HG02571 (cell line): ENCODE measurements around the gene SERTAD1.
"Not testable (repeated sequence)": the region's sequence is repeated elsewhere in the genome, so short reads cannot be mapped to it uniquely, and the experiment has no call there.

Source experiments
- ATAC-seq: cut with Tn5 transposase; IDR thresholded peaks from one replicate; pipeline ENCODE4 v1.9.1; 2021; ENCODE audit warnings: mild to moderate bottlenecking, moderate library complexity; ENCODE audit not compliant: unreplicated experiment

Gene SERTAD1

GRCh38 chr19:40422748-40423566, 2.8 kb downstream of the SERTAD1 start:
- no peak for ATAC-seq

GRCh38 chr19:40421993-40422747, 3.6 kb downstream of the SERTAD1 start:
- ATAC-seq: no peak

- no peak for ATAC-seq
These were observed 4.7 kb downstream of the SERTAD1 start for GRCh38 chr19:40420766-40421765.

- no peak for ATAC-seq
These were observed 5.4 kb downstream of the SERTAD1 start for GRCh38 chr19:40420451-40420765.

GRCh38 chr19:40419780-40420179, 6.0 kb downstream of the SERTAD1 start:
- no peak for ATAC-seq

- ATAC-seq: no peak
These were observed 6.7 kb downstream of the SERTAD1 start for GRCh38 chr19:40419066-40419612.

- ATAC-seq: no peak
These were observed 7.8 kb downstream of the SERTAD1 start for GRCh38 chr19:40418040-40418439.

GRCh38 chr19:40417643-40417981, 8.2 kb downstream of the SERTAD1 start:
- ATAC-seq: no peak

- ATAC-seq: no peak
These were observed 8.7 kb downstream of the SERTAD1 start for GRCh38 chr19:40416918-40417642.

- ATAC-seq: no peak
These were observed 10.0 kb downstream of the SERTAD1 start for GRCh38 chr19:40415768-40416167.

GRCh38 chr19:40414542-40415535, 11.0 kb downstream of the SERTAD1 start:
- no peak for ATAC-seq

GRCh38 chr19:40413291-40413845, 12.4 kb downstream of the SERTAD1 start, which contains the start of gene PRX:
TSS of gene PRX (minus strand) at chr19:40413378. CDS start at chr19:40407932, 5,446 bp downstream.
- ATAC-seq: no peak

GRCh38 chr19:40412866-40413265, 12.9 kb downstream of the SERTAD1 start:
- ATAC-seq: no peak

GRCh38 chr19:40411958-40412499, 13.8 kb downstream of the SERTAD1 start:
- no peak for ATAC-seq

- no peak for ATAC-seq
These were observed 14.5 kb downstream of the SERTAD1 start for GRCh38 chr19:40411125-40411842.

GRCh38 chr19:40410030-40410389, 15.8 kb downstream of the SERTAD1 start:
- ATAC-seq: no peak

- ATAC-seq: not testable (repeated sequence)
These were observed 17.2 kb downstream of the SERTAD1 start for GRCh38 chr19:40408598-40408925.
